GM12865 (cell line): Measurements from ENCODE around the gene GALNT17.

Source experiments
- DNase-seq: peaks from one replicate; pipeline ENCODE4 v3.0.0; 2010; ENCODE audit warnings: low read depth
- H3K4me3 ChIP-seq: 2 replicates; pipeline ENCODE4 v1.5.1; 2011; ENCODE audit warnings: mild to moderate bottlenecking, low read depth, low read length, control low read depth
- CTCF ChIP-seq: IDR thresholded peaks from 2 replicates; pipeline ENCODE4 v1.5.1; 2011; ENCODE audit warnings: low read length, control low read depth, low read depth, inconsistent platforms; ENCODE audit not compliant: insufficient read depth; ENCODE audit errors: missing control alignments

The GALNT17 gene

GRCh38 chr7:71271203-71271602 lies 139.3 kb downstream of the GALNT17 start:
- no peak overlapping the region for H3K4me3 ChIP-seq
- TF ChIP-seq CTCF: no peak
- DNase-seq: no peak

- no peak overlapping the region for H3K4me3 ChIP-seq
- no peak for TF ChIP-seq CTCF
- DNase-seq: no peak
Observed at GRCh38 chr7:71272509-71273490, 140.9 kb downstream of the GALNT17 start.

- no peak overlapping the region for H3K4me3 ChIP-seq
- no peak for TF ChIP-seq CTCF
- no peak for DNase-seq
Observed at GRCh38 chr7:71278257-71278656, 146.3 kb downstream of the GALNT17 start.

- no peak overlapping the region for H3K4me3 ChIP-seq
- DNase-seq: no peak
- no peak for TF ChIP-seq CTCF
Observed at GRCh38 chr7:71281261-71281660, 149.3 kb downstream of the GALNT17 start.

- no peak for DNase-seq
- H3K4me3 ChIP-seq: no peak overlapping the region
- no peak for TF ChIP-seq CTCF
Observed at GRCh38 chr7:71283802-71284201, 151.9 kb downstream of the GALNT17 start.

- no peak for DNase-seq
- no peak for TF ChIP-seq CTCF
- no peak overlapping the region for H3K4me3 ChIP-seq
Observed at GRCh38 chr7:71285571-71286145, 153.7 kb downstream of the GALNT17 start.
